22Rv1 (cell line): ENCODE data around the gene STRA6.

Source experiments
- ZFX ChIP-seq: fragments of 450-650 bp; IDR thresholded peaks from 2 replicates; pipeline ENCODE4 v1.6.1; 2017; ENCODE audit warnings: antibody characterized with exemption, borderline replicate concordance
- TF ChIP-seq, protein P1 (sequence below): fragments of 450-650 bp; IDR thresholded peaks from 2 replicates; pipeline ENCODE4 v1.5.1; 2017; ENCODE audit warnings: mild to moderate bottlenecking

DNA sequence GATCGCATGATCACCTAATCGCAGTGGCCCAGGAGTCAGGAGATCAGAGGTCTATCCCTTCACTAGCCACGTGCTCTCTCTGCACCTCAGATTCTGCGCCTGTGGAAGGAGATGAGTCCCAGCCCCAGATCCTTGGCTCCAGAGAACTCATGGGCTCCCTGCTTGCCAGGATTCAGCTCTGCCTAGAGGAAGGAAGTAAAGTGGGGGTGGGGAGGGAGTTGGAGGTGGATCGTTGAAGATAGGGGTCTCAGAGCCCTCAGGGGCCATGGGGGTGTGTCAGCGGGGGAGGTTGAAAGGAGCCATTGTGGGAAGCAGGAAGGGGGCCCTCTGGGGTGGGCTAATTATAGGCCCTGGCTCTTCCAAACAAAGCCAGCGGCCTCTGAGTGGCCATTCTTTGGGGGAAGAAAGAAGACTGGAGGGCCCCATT, 11.3 kb upstream of the STRA6 start:
- TF ChIP-seq, protein P1, sequence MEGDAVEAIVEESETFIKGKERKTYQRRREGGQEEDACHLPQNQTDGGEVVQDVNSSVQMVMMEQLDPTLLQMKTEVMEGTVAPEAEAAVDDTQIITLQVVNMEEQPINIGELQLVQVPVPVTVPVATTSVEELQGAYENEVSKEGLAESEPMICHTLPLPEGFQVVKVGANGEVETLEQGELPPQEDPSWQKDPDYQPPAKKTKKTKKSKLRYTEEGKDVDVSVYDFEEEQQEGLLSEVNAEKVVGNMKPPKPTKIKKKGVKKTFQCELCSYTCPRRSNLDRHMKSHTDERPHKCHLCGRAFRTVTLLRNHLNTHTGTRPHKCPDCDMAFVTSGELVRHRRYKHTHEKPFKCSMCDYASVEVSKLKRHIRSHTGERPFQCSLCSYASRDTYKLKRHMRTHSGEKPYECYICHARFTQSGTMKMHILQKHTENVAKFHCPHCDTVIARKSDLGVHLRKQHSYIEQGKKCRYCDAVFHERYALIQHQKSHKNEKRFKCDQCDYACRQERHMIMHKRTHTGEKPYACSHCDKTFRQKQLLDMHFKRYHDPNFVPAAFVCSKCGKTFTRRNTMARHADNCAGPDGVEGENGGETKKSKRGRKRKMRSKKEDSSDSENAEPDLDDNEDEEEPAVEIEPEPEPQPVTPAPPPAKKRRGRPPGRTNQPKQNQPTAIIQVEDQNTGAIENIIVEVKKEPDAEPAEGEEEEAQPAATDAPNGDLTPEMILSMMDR = no peak
- TF ChIP-seq ZFX = no peak
